ENCODE data around the gene LAMA1. TPM values are rescaled to one million over a fixed set of nuclear protein-coding genes. Genes with fewer than 3 reads are reported as not detected.
"Not testable (repeated sequence)": the region's sequence is repeated elsewhere in the genome, so short reads cannot be mapped to it uniquely, and the experiment has no call there.

LAMA1 gene
- total and polyA plus RNA-seq, 8 donors = 0.31 to 1.7 (median 1.2) TPM; not detected in 5

- intact Hi-C loops (cut with DNase I; ENCODE audit: low total_unique reads) = no loop called here
- WGBS, 5 donors = 90 to 98% (median 94%) methylated on average over 9 of the region's 9 CpGs
- H3K27ac ChIP-seq = no peak overlapping the region
Measured at GRCh38 chr18:6940451-6940850, 177.1 kb downstream of the LAMA1 start.

GRCh38 chr18:6939972-6940371, 177.6 kb downstream of the LAMA1 start:
- H3K4me3 ChIP-seq = no peak overlapping the region
- peaks cover 0 to 7% (median 3%) of the 10 kb centered on the region in 4 donors for H3K4me1 ChIP-seq
- H3K36me3 ChIP-seq = no peaks in the 10 kb centered on the region
- no peaks in the 10 kb centered on the region for H3K9me3 ChIP-seq
- intact Hi-C loops (cut with DNase I; ENCODE audit: low total_unique reads) = no loop called here
- WGBS, 5 donors = 82 to 95% (median 91%) methylated on average over 4 of the region's 4 CpGs
- H3K27me3 ChIP-seq = no peaks in the 10 kb centered on the region
- DNase-seq = no peak
- TF ChIP-seq CTCF (IDR thresholded peaks at IDR 0.05) (no peak), POLR2A (IDR thresholded peaks at IDR 0.05) (no peak)
- no peak overlapping the region for H3K27ac ChIP-seq

More at GRCh38 chr18:6940451-6940850, 177.1 kb downstream of the LAMA1 start:
- no peak overlapping the region for H3K4me3 ChIP-seq
- TF ChIP-seq POLR2AphosphoS5 (IDR thresholded peaks at IDR 0.05) (no peak), EP300 (IDR thresholded peaks at IDR 0.05) (no peak), CTCF (IDR thresholded peaks at IDR 0.05) (no peak), POLR2A (IDR thresholded peaks at IDR 0.05) (no peak)
- DNase-seq = no peak
- H3K36me3 ChIP-seq = no peaks in the 10 kb centered on the region
- H3K27me3 ChIP-seq = no peaks in the 10 kb centered on the region
- H3K4me1 ChIP-seq = peaks cover 0 to 7% (median 3%) of the 10 kb centered on the region in 4 donors
- no peaks in the 10 kb centered on the region for H3K9me3 ChIP-seq

- H3K4me3 ChIP-seq; intact Hi-C loops (cut with DNase I; ENCODE audit: low total_unique reads); H3K4me1 ChIP-seq; H3K27me3 ChIP-seq; H3K27ac ChIP-seq; DNase-seq; H3K9me3 ChIP-seq; H3K36me3 ChIP-seq: not testable (repeated sequence)
- WGBS, 5 donors = 58 to 63% (median 60%) methylated on average over 2 of the region's 2 CpGs
Measured at GRCh38 chr18:6938403-6938802, 179.2 kb downstream of the LAMA1 start.

- 15 to 40% (median 33%) methylated on average over 7 of the region's 7 CpGs for whole genome bisulfite sequencing, 5 donors
- Histone ChIP-seq H3K36me3 (no peaks in the 10 kb centered on the region), H3K27ac (no peak overlapping the region), H3K27me3 (no peaks in the 10 kb centered on the region), H3K4me1 (peaks cover 0 to 7% (median 3%) of the 10 kb centered on the region in 4 donors), H3K9me3 (no peaks in the 10 kb centered on the region), H3K4me3 (no peak overlapping the region)
- intact Hi-C loops (cut with DNase I; ENCODE audit: low total_unique reads) = no loop called here
- TF ChIP-seq CTCF (IDR thresholded peaks at IDR 0.05) (no peak), POLR2A (IDR thresholded peaks at IDR 0.05) (no peak), EP300 (IDR thresholded peaks at IDR 0.05) (no peak), POLR2AphosphoS5 (IDR thresholded peaks at IDR 0.05) (no peak)
- no peak for DNase-seq
Measured at GRCh38 chr18:6938003-6938402, 179.6 kb downstream of the LAMA1 start.

GRCh38 chr18:6934859-6935258, 182.7 kb downstream of the LAMA1 start:
- Histone ChIP-seq H3K4me3 (no peak overlapping the region), H3K27me3 (no peaks in the 10 kb centered on the region), H3K4me1 (no peaks in the 10 kb centered on the region), H3K36me3 (no peaks in the 10 kb centered on the region), H3K9me3 (no peaks in the 10 kb centered on the region), H3K27ac (no peak overlapping the region)
- TF ChIP-seq EP300 (IDR thresholded peaks at IDR 0.05) (no peak), CTCF (IDR thresholded peaks at IDR 0.05) (no peak), POLR2AphosphoS5 (IDR thresholded peaks at IDR 0.05) (no peak), POLR2A (IDR thresholded peaks at IDR 0.05) (no peak)
- 95 to 100% (median 96%) methylated on average over 1 of the region's 1 CpG for WGBS, 5 donors
- no peak for DNase-seq
- intact Hi-C loops (cut with DNase I; ENCODE audit: low total_unique reads) = no loop called here
